ENCODE data around the gene PRPF40B. TPM values are rescaled to one million over a fixed set of nuclear protein-coding genes. Genes with fewer than 3 reads are reported as not detected.

PRPF40B gene
- total RNA-seq, 1 donor: 10.5 TPM

DNA sequence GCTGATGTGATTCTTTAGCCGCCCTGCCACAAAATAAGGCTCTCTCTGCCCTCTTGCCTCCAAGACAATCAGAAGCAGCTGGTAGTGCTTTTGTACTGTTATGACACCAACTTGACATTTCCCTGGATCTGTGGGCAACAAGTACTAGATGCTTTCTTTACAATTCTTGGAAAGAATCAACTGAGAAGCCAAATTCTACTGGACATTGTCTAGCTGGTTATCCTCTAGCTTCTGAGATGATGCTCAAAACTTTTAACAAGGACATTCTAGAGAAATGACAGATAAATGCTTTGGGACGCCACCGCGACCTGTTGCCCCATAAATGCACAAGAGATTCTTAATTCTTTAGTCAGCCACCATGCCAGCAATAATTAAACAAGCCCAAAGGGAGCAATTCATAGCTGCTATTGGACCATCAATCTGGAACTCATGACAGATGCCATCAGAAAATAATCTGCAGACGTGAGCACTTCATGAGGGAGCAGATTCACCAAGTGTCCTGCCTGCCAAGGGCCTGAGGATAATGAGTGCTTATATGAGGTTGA is 61.0 kb downstream of the PRPF40B start:
- H3K4me3 ChIP-seq (ENCODE audit: low read depth, low read length): no peak overlapping the region
- no peak for DNase-seq (ENCODE audit: low read depth)
- no peak for TF ChIP-seq CTCF (IDR thresholded peaks at IDR 0.05; ENCODE audit: insufficient read depth, low read length)

DNA sequence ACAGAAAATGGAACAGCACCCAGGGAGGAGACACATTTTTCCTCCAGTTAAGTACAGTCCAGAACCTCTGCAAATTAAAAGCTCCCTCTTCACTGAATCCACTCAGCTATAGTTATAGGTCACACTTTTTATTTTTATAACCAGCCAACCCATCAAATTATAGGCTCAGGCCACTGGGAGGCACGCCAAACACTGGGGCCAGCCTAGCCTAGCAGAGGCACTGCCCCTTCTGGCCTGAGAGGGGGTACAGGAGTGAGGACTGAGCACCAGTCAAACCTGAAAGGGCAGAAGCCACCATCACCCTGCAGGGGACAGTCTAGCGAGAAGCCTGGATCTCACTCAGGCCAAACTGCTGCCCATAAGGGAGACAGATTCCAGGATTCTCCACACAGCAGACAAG is 64.6 kb downstream of the PRPF40B start:
- TF ChIP-seq CTCF (IDR thresholded peaks at IDR 0.05; ENCODE audit: insufficient read depth, low read length): no peak
- no peak overlapping the region for H3K4me3 ChIP-seq (ENCODE audit: low read depth, low read length)
- DNase-seq (ENCODE audit: low read depth): no peak

- no peak for TF ChIP-seq CTCF (IDR thresholded peaks at IDR 0.05; ENCODE audit: insufficient read depth, low read length)
- no peak overlapping the region for H3K4me3 ChIP-seq (ENCODE audit: low read depth, low read length)
- no peak for DNase-seq (ENCODE audit: low read depth)
Observed at GRCh38 chr12:49689237-49689636, 65.9 kb downstream of the PRPF40B start.

GRCh38 chr12:49689785-49690184 is 66.4 kb downstream of the PRPF40B start:
- no peak overlapping the region for H3K4me3 ChIP-seq (ENCODE audit: low read depth, low read length)
- no peak for DNase-seq (ENCODE audit: low read depth)
- no peak for TF ChIP-seq CTCF (IDR thresholded peaks at IDR 0.05; ENCODE audit: insufficient read depth, low read length)

GRCh38 chr12:49692851-49693250 is 69.5 kb downstream of the PRPF40B start:
- DNase-seq (ENCODE audit: low read depth): no peak
- TF ChIP-seq CTCF (IDR thresholded peaks at IDR 0.05; ENCODE audit: insufficient read depth, low read length): no peak
- no peak overlapping the region for H3K4me3 ChIP-seq (ENCODE audit: low read depth, low read length)

DNA sequence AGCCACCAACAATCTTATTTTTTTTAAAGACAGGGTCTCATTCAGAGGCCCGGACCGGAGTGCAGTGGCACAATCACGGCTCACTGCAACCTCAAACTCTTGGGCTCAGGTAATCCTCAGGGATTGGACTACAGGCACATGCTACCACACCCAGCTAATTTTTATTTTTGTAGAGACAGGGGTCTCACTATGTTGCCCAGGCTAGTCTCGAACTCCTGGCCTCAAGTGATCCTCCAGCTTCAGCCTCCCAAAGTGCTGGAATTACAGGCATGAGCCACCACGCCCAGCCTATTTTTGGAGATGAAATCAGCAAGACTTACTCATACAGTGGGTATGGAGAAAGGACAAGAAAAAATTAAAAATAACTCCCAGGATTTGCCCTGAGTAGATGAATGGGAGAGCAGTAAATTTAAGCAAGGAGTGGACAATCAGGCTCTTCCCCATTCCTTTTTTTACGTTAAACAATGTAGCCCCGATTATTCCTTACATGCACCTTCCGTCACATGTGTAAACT is 70.6 kb downstream of the PRPF40B start:
- H3K4me3 ChIP-seq (ENCODE audit: low read depth, low read length): no peak overlapping the region
- TF ChIP-seq CTCF (IDR thresholded peaks at IDR 0.05; ENCODE audit: insufficient read depth, low read length): no peak
- peak; percentile 59 for DNase-seq (ENCODE audit: low read depth)

Small RNAs within 50 kb of the gene (small RNA-seq; reads per million reads assigned to genes)
- gene HIGD1AP9: not detected
- gene POLR2KP1: not detected
- not detected for gene RNU6-834P

Other genes with a start within 250 kb of the PRPF40B start
- 0.08 and 0.18 TPM in 2 replicates for gene KCNH3, start 84.5 kb upstream of the PRPF40B start, total RNA-seq (ENCODE audit: low replicate concordance)
- 45.5 and 48.7 TPM in 2 replicates for gene MCRS1, start 55.4 kb upstream of the PRPF40B start, total RNA-seq (ENCODE audit: low replicate concordance)
- 0.45 and 2.7 TPM in 2 replicates for gene FAM186B, start 17.9 kb upstream of the PRPF40B start, total RNA-seq (ENCODE audit: low replicate concordance)
- 12.0 and 20.8 TPM in 2 replicates for gene FMNL3, start 83.8 kb downstream of the PRPF40B start, total RNA-seq (ENCODE audit: low replicate concordance)
- gene TMBIM6, start 118.0 kb downstream of the PRPF40B start, total RNA-seq (ENCODE audit: low replicate concordance): 238 and 564 TPM in 2 replicates
- gene NCKAP5L, start 204.9 kb downstream of the PRPF40B start, total RNA-seq (ENCODE audit: low replicate concordance): 21.6 and 27.9 TPM in 2 replicates
- 0.82 and 4.5 TPM in 2 replicates for gene BCDIN3D, start 219.5 kb downstream of the PRPF40B start, total RNA-seq (ENCODE audit: low replicate concordance)

Data from fibroblast of the aortic adventitia (primary cell).